ENCODE results near the gene IGSF23. TPM values are rescaled to one million over a fixed set of nuclear protein-coding genes. Genes with fewer than 3 reads are reported as not detected.

The IGSF23 gene
- total RNA-seq, 1 donor from 2014 or later, result not detected

DNA sequence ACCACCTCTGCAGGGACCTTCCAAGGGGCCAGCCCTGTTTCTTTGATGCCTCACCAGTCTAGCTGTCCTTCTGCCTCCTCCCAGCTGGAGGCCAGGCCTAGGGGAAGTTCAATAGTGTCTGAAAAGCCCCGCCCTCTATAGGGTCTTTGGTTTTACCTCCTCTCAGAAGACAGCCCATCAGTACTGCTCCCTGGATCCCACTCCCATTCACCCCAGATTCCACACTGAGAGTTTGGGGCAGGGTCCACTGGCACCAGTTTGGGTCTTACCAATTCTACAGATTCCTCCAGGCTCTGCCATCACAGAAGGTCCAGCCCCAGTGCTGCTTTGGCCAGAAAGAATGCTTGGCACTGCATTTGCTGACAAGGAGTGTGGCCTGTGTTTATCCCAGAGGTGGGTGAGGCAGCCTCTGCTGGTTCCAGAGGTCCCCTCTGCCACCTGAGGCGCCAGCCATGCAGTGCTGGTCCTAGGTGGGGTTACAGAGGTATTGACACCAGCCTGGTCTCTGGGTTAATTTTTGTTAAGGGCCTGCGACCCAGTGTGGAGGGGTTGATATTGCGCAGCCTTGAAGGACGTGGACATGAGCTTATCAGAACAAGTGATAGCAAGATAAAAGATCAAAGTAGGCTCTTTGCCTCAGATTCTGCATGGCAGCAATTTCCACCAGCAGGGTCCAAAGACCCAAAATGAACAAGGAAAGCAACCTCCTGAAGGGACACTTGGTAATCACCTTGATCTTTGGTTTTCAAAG lies 41.4 kb upstream of the IGSF23 start:
- Mint-ChIP-seq H3K27ac (ENCODE audit: unreplicated experiment) (no peak overlapping the region), H3K9me3 (ENCODE audit: low read depth) (no peaks in the 10 kb centered on the region), H3K4me3 (ENCODE audit: unreplicated experiment) (no peak overlapping the region), H3K36me3 (ENCODE audit: low read depth) (no peaks in the 10 kb centered on the region), H3K4me1 (ENCODE audit: low read depth) (no peaks in the 10 kb centered on the region), H3K27me3 (ENCODE audit: low read depth) (peaks cover 22% of the 10 kb centered on the region)
- TF ChIP-seq, protein P1, sequence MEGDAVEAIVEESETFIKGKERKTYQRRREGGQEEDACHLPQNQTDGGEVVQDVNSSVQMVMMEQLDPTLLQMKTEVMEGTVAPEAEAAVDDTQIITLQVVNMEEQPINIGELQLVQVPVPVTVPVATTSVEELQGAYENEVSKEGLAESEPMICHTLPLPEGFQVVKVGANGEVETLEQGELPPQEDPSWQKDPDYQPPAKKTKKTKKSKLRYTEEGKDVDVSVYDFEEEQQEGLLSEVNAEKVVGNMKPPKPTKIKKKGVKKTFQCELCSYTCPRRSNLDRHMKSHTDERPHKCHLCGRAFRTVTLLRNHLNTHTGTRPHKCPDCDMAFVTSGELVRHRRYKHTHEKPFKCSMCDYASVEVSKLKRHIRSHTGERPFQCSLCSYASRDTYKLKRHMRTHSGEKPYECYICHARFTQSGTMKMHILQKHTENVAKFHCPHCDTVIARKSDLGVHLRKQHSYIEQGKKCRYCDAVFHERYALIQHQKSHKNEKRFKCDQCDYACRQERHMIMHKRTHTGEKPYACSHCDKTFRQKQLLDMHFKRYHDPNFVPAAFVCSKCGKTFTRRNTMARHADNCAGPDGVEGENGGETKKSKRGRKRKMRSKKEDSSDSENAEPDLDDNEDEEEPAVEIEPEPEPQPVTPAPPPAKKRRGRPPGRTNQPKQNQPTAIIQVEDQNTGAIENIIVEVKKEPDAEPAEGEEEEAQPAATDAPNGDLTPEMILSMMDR (IDR thresholded peaks at IDR 0.05), result no peak
- no peak for DNase-seq (ENCODE audit: low spot score)

DNA sequence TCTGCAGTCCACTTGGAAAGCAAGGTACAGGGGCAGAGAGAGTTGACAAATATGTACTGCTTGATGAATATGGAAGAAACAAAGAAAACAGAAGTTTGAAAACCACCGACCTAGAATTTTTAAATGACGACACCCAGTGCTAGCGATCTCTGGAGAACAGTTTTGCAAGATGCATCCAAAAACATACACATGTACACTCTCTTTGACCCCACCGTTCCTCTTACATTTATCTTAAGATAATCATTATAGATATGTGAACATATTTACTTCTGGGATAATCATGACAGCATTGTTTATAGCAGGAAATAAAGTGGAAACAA lies 40.8 kb upstream of the IGSF23 start:
- Mint-ChIP-seq H3K27ac (ENCODE audit: unreplicated experiment) (no peak overlapping the region), H3K4me3 (ENCODE audit: unreplicated experiment) (no peak overlapping the region), H3K36me3 (ENCODE audit: low read depth) (no peaks in the 10 kb centered on the region), H3K4me1 (ENCODE audit: low read depth) (peaks cover 3% of the 10 kb centered on the region), H3K27me3 (ENCODE audit: low read depth) (peaks cover 20% of the 10 kb centered on the region), H3K9me3 (ENCODE audit: low read depth) (no peaks in the 10 kb centered on the region)
- TF ChIP-seq, protein P1 (IDR thresholded peaks at IDR 0.05), result no peak
- no peak for DNase-seq (ENCODE audit: low spot score)

DNA sequence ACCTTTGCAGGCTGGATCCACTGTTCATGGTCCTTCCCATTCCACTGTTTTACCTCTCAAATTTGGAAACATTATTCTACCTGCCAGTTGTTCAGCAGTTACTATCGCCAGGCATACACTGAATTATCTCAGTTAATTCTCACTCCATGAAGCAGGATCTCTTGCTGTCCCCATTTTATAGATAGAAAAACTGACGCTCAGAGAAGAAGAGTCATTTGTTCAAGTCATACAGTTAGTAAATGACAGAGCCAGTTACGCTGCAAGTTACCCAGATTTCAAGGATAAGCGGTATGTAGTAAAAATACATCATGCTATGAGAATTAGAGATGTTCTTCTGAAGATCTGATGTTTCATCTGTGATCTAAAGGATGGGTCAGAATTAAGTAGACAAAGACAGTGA lies 40.2 kb upstream of the IGSF23 start:
- no peaks in the 10 kb centered on the region for H3K9me3 Mint-ChIP-seq (ENCODE audit: low read depth)
- no peak for DNase-seq (ENCODE audit: low spot score)
- no peaks in the 10 kb centered on the region for H3K36me3 Mint-ChIP-seq (ENCODE audit: low read depth)
- H3K27ac Mint-ChIP-seq (ENCODE audit: unreplicated experiment), result no peak overlapping the region
- H3K4me1 Mint-ChIP-seq (ENCODE audit: low read depth), result peaks cover 9% of the 10 kb centered on the region
- TF ChIP-seq, protein P1 (IDR thresholded peaks at IDR 0.05), result no peak
- peaks cover 15% of the 10 kb centered on the region for H3K27me3 Mint-ChIP-seq (ENCODE audit: low read depth)
- no peak overlapping the region for H3K4me3 Mint-ChIP-seq (ENCODE audit: unreplicated experiment)

DNA sequence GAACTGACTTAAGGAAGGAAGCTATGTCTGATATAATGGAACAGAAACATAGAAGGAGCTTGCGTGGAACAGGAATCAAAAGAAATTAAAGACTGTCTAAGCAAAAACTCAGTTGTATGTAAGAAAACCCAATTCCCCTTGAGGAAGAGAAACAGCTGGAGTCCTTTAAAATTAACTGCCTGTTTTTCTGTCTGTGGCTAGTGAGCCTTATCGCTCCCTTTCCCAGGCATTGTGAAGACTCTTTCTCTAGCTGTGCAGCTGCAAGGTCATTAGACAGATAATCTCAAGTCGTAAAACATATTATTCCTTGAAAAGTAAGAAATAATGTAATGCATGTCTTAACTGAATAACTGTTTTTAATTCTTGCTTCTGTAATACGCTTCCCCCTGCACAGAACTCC lies 39.7 kb upstream of the IGSF23 start:
- DNase-seq (ENCODE audit: low spot score), result no peak
- Mint-ChIP-seq H3K27ac (ENCODE audit: unreplicated experiment) (no peak overlapping the region), H3K27me3 (ENCODE audit: low read depth) (peaks cover 14% of the 10 kb centered on the region), H3K4me3 (ENCODE audit: unreplicated experiment) (no peak overlapping the region), H3K9me3 (ENCODE audit: low read depth) (no peaks in the 10 kb centered on the region), H3K4me1 (ENCODE audit: low read depth) (peaks cover 10% of the 10 kb centered on the region), H3K36me3 (ENCODE audit: low read depth) (no peaks in the 10 kb centered on the region)
- TF ChIP-seq, protein P1 (IDR thresholded peaks at IDR 0.05), result no peak

DNA sequence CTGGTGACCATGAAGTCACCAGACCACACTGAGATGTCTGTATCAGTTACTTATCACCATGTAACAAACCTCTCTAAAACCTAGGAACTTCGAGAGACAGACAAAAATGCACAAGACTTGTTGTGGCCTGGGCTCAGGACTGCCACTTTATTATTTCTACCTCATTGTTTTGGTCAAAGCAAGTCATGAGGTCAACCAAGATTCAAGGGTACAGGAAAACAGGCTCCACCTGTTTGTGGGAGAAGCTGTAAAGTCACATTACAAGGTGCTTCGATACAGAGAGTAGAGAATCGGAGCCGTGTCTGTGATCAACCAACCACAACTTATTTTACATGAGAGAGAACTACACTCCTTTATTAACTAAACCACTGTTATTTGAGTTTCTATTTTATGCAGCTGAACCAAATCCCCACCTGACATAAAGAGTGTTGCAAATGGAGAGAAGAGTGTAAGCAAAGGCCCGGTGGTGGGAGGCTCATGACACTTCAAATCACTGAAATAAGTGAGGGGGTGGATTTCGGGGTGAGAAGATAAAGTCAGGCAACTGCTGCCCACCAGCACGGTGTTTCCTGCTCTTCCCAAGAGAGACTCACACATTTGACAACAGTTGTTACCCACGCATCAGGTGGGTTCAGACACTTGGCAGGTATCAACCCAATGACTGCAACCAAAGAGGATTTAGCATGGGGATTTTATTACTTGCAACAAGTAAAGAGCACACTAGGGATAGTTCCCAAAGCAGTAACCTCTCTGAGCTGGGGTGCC lies 39.0 kb upstream of the IGSF23 start:
- Mint-ChIP-seq H3K36me3 (ENCODE audit: low read depth) (no peaks in the 10 kb centered on the region), H3K4me1 (ENCODE audit: low read depth) (peaks cover 10% of the 10 kb centered on the region), H3K27ac (ENCODE audit: unreplicated experiment) (no peak overlapping the region), H3K4me3 (ENCODE audit: unreplicated experiment) (no peak overlapping the region), H3K9me3 (ENCODE audit: low read depth) (no peaks in the 10 kb centered on the region), H3K27me3 (ENCODE audit: low read depth) (peaks cover 10% of the 10 kb centered on the region)
- TF ChIP-seq, protein P1 (IDR thresholded peaks at IDR 0.05), result no peak
- DNase-seq (ENCODE audit: low spot score), result no peak

All from chondrocyte (in vitro differentiated cells).